Activated CD4-positive, alpha-beta T cell treated with anti-CD3 and anti-CD28 coated beads, Interleukin-2, Interleukin-6, amounts not matched to agents 100 ng/mL and 50 ng/mL, durations not matched to agents 16 hours and 8 hours (primary cell): ENCODE measurements around the gene ABR.

Source experiments
- DNase-seq: peaks from one replicate; pipeline ENCODE4 v3.0.0-alpha.2; 2020

ABR gene

GRCh38 chr17:1179818-1180742 is at the start of gene ABR:
Gene ABR (minus strand): TSS chr17:1179981. CDS start chr17:1179727, 254 bp downstream.
- DNase-seq, result peak; percentile 24

GRCh38 chr17:1229349-1229899 is 49.6 kb upstream of the ABR start:
- DNase-seq, result peak; percentile 49

GRCh38 chr17:1228781-1229348 is 49.1 kb upstream of the ABR start:
- no peak for DNase-seq

GRCh38 chr17:1227917-1228780 is 48.4 kb upstream of the ABR start:
- DNase-seq, result no peak

DNA sequence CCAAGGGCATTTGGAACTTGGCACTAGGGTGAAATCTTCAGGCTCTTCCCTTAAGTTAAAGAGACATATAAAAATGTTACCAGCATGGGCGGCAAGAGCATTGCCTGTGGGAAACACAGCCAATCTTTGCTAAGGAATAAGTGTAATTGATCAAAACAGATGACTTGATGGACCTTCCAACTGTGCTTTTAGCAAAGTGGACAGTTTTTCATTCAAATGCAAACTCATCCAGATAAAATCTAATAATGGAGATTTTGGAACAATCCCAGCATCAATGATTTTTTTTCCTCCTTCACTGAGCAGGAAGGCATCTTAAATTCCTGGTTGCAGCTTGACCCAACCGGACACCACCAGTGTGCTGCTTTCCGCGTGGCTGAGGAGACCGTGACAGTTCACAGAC is 47.6 kb upstream of the ABR start:
- no peak for DNase-seq

DNA sequence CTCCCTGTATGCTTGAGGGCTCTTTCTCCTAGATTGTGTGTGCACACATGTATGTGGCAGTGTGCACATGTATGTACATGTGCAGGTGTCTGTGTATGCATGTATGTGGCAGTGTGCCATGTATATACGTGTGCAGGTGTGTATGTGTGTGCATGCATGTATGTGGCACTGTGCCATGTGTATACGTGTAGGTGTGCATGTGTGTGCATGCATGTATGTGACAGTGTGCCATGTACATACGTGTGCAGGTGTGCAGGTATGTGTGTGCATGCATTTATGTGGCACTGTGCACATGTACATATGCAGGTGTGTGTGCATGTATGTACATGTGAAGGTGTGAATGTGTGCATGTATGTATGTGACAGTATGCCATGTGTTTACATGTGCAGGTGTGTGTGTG is 46.5 kb upstream of the ABR start:
- no peak for DNase-seq

DNA sequence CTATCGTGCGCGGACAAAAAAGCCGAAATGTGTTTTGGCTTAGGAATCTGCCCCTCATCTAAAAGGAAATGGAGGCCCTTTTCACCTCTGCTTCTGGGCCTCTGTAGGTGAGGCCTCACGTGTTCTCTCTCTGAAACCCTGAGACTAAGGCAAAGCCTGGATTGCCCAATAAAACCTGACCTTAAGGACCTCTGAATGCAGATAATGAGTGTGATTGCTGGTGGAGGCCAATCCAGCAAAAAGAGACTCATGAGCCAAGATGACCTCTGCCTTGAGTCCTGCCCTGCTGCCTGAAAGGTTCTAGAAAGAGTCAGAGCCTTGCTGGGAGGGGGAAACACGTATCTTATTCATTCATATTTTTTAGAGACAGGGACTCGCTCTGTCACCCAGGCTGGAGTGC is 44.5 kb upstream of the ABR start:
- no peak for DNase-seq

DNA sequence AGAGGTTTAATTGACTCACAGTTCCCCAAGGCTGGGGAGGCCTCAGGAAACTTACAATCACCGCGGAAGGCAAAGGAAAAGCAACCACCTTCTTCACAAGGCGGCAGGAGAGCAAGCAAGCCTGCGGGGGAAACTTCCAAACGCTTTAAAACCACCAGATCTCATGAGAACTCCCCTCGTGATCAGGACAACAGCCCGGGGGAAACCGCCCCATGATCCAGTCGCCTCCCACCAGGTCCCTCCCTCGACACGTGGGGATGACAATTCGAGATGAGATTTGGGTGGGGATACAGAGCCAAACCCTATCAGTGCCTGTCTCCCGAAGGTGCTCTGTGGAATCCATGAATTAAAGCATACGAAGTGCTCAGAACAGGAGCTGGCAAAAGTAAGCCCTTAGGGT is 43.9 kb upstream of the ABR start:
- no peak for DNase-seq

DNA sequence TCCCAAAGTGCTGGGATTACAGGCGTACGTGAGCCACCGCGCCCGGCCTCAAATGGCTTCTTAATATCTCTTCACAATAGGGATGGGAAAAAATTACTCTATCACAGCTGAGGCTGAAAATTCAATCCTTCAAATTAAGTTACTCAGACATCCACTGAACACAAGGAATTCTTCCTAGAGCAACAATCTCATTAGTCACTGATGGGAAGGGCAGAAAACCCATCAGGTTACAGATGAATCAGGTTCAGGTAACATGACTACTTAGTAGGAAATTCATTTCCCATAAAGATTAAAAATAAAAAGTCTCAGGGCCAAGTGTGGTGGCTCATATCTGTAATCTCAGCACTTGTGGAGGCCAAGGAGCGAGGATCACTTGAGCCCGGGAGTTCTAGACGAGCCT is 42.5 kb upstream of the ABR start:
- no peak for DNase-seq

GRCh38 chr17:1221209-1221608 is 41.4 kb upstream of the ABR start:
- DNase-seq, result no peak

- no peak for DNase-seq
Observed at GRCh38 chr17:1220346-1220745, 40.6 kb upstream of the ABR start.

DNA sequence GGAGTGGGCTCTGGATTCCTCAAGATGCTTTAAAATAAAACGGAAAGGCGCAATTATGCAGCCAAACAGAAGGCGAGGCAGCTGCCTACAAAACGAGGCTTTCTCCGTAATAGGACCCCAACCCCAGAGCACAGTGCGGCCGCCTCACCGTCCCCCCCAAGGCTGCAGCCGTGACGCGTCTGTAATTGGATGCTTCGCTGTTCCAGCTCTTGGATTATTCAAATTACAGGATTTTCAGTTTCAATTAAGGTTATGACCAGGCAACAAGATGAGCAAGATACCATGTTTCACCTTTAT is 37.3 kb upstream of the ABR start:
- DNase-seq, result no peak

- DNase-seq, result no peak
Observed at GRCh38 chr17:1216217-1217088, 36.7 kb upstream of the ABR start.

DNA sequence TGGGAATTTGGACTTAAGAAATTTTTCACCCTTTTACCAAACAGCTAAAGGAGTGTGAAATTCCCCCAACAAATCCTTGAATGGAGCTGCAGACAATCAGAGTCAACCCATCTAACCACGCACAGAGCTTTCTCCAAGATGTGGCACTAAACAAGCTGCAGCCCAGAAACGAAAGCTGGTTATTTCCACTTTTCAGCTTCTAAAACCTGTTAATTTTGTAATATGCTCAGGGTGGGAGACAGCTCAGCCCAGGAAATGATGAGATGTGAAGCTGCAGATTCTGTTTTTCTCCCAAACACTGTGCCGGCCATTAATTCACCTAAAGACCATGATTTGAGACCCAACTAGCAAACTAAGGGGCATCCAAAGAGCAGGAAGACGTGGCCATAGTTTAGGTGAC is 33.2 kb upstream of the ABR start:
- no peak for DNase-seq

- DNase-seq, result no peak
Observed at GRCh38 chr17:1211287-1211686, 31.5 kb upstream of the ABR start.

DNA sequence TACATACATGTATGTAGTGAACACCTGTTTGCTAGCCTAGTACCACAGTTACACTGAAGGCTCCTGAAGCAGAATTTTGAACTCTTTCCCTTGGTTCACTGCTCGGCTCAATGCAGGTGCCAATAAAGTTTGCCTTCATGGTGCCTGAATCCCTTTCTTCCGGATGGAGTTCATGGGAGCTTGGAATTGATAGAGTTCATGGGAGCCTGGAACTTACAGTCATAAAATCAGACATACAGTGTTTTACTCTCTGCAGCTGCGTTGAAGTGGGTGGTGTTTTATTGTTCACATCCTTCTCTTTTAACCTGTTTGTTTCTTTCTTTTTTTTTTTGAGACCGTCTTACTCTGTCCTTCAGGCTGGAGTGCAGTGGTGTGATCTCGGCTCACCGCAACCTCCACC is 29.2 kb upstream of the ABR start:
- DNase-seq, result no peak

GRCh38 chr17:1206026-1206777 is 26.4 kb upstream of the ABR start:
- DNase-seq, result no peak

GRCh38 chr17:1203967-1204291 is 24.1 kb upstream of the ABR start:
- no peak for DNase-seq

DNA sequence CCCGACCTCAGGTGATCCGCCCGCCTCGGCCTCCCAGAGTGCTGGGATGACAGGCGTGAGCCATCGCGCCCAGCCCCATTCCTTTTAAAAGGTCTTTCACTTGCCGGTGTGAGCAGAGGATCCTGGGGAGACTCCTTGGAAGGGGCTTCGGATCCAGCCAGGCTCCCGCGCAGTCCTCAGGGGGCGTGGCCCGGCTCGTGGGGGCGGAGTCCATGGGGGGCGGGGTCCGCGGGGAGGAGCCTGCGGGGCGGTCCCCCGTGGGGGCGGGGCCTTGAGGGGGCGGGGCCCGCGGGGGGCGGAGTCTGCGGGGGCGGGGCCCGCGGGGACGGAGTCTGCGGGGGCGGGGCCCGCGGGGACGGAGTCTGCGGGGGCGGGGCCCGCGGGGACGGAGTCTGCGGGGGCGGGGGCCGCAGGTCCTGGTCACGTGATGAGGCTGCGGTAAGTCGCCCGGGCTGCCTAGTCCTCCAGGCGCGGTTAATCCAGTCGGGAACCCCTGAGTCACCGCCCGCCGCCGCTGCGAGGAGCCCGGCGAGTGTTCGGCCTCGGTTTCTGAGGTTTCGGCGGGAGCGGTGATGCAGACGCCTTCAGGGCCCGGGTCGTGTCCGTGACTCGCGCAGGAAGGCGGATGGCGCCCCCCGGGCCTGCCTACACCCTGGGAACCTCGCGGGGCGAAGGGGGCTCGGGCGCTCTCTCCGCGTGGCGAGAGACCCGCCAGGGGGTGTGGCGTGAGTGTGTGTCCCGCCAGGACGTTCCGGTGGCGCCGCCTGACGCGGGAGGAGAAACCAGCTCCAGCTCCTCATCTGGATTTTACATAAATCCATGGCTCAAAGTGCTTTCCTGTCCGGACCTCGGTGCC is 23.6 kb upstream of the ABR start:
- peak; percentile 59 for DNase-seq

GRCh38 chr17:1202291-1202690 is 22.5 kb upstream of the ABR start:
- DNase-seq, result no peak
